ENCODE measurements around the gene FGF13.

Gene FGF13

GRCh38 chrX:138711399-138712347 lies at the start of gene FGF13:
FGF13 (minus strand) TSS chrX:138711717; CDS start chrX:138711003, 714 bp downstream.
- Histone ChIP-seq H3K4me1 (ENCODE audit: control insufficient read depth, low read length) (no peaks in the 10 kb centered on the region), H4K20me1 (ENCODE audit: control insufficient read depth, insufficient read depth, low read depth, low read length) (no peaks in the 10 kb centered on the region), H3K79me2 (ENCODE audit: control insufficient read depth, low read length) (no peaks in the 10 kb centered on the region), H3F3A (ENCODE audit: control insufficient read depth, insufficient read depth) (no peaks in the 10 kb centered on the region), H3K36me3 (ENCODE audit: control insufficient read depth, low read length) (no peaks in the 10 kb centered on the region), H3K27ac (ENCODE audit: low read depth, low read length) (no peak within 1 kb of the TSS), H3K9me2 (replicated peaks; ENCODE audit: control insufficient read depth, low read length) (no peaks in the 10 kb centered on the region), H3K4me3 (ENCODE audit: low read length) (no peak within 1 kb of the TSS), H3K27me3 (ENCODE audit: control insufficient read depth, low read length) (no peaks in the 10 kb centered on the region), H3K9me3 (ENCODE audit: control insufficient read depth, insufficient read depth, low read length) (no peaks in the 10 kb centered on the region), H3K4me2 (ENCODE audit: low read length) (no peak within 1 kb of the TSS)
- no peak for TF ChIP-seq EZH2phosphoT487 (IDR thresholded peaks at IDR 0.05; ENCODE audit: borderline replicate concordance, low read length)
- TF ChIP-seq, protein P1, sequence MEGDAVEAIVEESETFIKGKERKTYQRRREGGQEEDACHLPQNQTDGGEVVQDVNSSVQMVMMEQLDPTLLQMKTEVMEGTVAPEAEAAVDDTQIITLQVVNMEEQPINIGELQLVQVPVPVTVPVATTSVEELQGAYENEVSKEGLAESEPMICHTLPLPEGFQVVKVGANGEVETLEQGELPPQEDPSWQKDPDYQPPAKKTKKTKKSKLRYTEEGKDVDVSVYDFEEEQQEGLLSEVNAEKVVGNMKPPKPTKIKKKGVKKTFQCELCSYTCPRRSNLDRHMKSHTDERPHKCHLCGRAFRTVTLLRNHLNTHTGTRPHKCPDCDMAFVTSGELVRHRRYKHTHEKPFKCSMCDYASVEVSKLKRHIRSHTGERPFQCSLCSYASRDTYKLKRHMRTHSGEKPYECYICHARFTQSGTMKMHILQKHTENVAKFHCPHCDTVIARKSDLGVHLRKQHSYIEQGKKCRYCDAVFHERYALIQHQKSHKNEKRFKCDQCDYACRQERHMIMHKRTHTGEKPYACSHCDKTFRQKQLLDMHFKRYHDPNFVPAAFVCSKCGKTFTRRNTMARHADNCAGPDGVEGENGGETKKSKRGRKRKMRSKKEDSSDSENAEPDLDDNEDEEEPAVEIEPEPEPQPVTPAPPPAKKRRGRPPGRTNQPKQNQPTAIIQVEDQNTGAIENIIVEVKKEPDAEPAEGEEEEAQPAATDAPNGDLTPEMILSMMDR (IDR thresholded peaks at IDR 0.05; ENCODE audit: low read depth, low read length, poor library complexity, severe bottlenecking), result no peak

- no peaks in the 10 kb centered on the region for H3K4me1 ChIP-seq (ENCODE audit: control insufficient read depth, low read length)
- H3K9me2 ChIP-seq (replicated peaks; ENCODE audit: control insufficient read depth, low read length), result no peaks in the 10 kb centered on the region
- H3K9me3 ChIP-seq (ENCODE audit: control insufficient read depth, insufficient read depth, low read length), result no peaks in the 10 kb centered on the region
- no peak overlapping the region for H3K4me2 ChIP-seq (ENCODE audit: low read length)
- H3K4me3 ChIP-seq (ENCODE audit: low read length), result no peak overlapping the region
- no peaks in the 10 kb centered on the region for H3K79me2 ChIP-seq (ENCODE audit: control insufficient read depth, low read length)
- H3K36me3 ChIP-seq (ENCODE audit: control insufficient read depth, low read length), result no peaks in the 10 kb centered on the region
- no peak overlapping the region for H3K27ac ChIP-seq (ENCODE audit: low read depth, low read length)
- TF ChIP-seq, protein P1 (IDR thresholded peaks at IDR 0.05; ENCODE audit: low read depth, low read length, poor library complexity, severe bottlenecking), result no peak
- TF ChIP-seq EZH2phosphoT487 (IDR thresholded peaks at IDR 0.05; ENCODE audit: borderline replicate concordance, low read length), result no peak
- no peaks in the 10 kb centered on the region for H3K27me3 ChIP-seq (ENCODE audit: control insufficient read depth, low read length)
- no peaks in the 10 kb centered on the region for H4K20me1 ChIP-seq (ENCODE audit: control insufficient read depth, insufficient read depth, low read depth, low read length)
- no peaks in the 10 kb centered on the region for H3F3A ChIP-seq (ENCODE audit: control insufficient read depth, insufficient read depth)
Observed at GRCh38 chrX:138759217-138759943, 47.9 kb upstream of the FGF13 start.

GRCh38 chrX:138756234-138756633 lies 44.7 kb upstream of the FGF13 start:
- Histone ChIP-seq H3K27ac (ENCODE audit: low read depth, low read length) (no peak overlapping the region), H3K4me1 (ENCODE audit: control insufficient read depth, low read length) (no peaks in the 10 kb centered on the region), H4K20me1 (ENCODE audit: control insufficient read depth, insufficient read depth, low read depth, low read length) (no peaks in the 10 kb centered on the region), H3K79me2 (ENCODE audit: control insufficient read depth, low read length) (no peaks in the 10 kb centered on the region), H3K9me3 (ENCODE audit: control insufficient read depth, insufficient read depth, low read length) (no peaks in the 10 kb centered on the region), H3K36me3 (ENCODE audit: control insufficient read depth, low read length) (no peaks in the 10 kb centered on the region), H3F3A (ENCODE audit: control insufficient read depth, insufficient read depth) (no peaks in the 10 kb centered on the region), H3K27me3 (ENCODE audit: control insufficient read depth, low read length) (no peaks in the 10 kb centered on the region), H3K9me2 (replicated peaks; ENCODE audit: control insufficient read depth, low read length) (no peaks in the 10 kb centered on the region), H3K4me2 (ENCODE audit: low read length) (no peak overlapping the region), H3K4me3 (ENCODE audit: low read length) (no peak overlapping the region)
- no peak for TF ChIP-seq EZH2phosphoT487 (IDR thresholded peaks at IDR 0.05; ENCODE audit: borderline replicate concordance, low read length)
- TF ChIP-seq, protein P1 (IDR thresholded peaks at IDR 0.05; ENCODE audit: low read depth, low read length, poor library complexity, severe bottlenecking), result no peak

Data from DOHH2 (cell line).